K562 (cell line): ENCODE results near the gene MAP3K4. TPM values are rescaled to one million over a fixed set of nuclear protein-coding genes. Genes with fewer than 3 reads are reported as not detected.
A peak's percentile ranks its signal among the peaks of the same experiment; 100 is the strongest.

Experiments used
- ATAC-seq: fragments of 200-7000 bp; cut with Tn5 transposase; 3 replicates; pipeline ENCODE4 v1.9.1; 2020; ENCODE audit warnings: moderate library complexity
- BruUV-seq: library from RNA; stranded (reverse); fragments of 400-500 nt; replicated peaks from 2 replicates; lab custom pipeline; 2021; lab: Mats Ljungman, UMichigan
- CTCF ChIA-PET: fragments of 300-600 bp; formaldehyde crosslinking; extraction: SDS; loops from one replicate; lab custom pipeline; 2021; ENCODE audit warnings: low intra/inter-chr PET ratio; lab: Yijun Ruan, JAX
- POLR2A ChIA-PET: fragments of 300-600, 350-650 bp; sonication (Branson Sonifier 250); formaldehyde crosslinking; extraction: SDS; loops from one replicate; lab custom pipeline; 2021; ENCODE audit warnings: antibody characterized with exemption, inconsistent platforms; lab: Yijun Ruan, JAX
- DNase-seq, 4 experiments: peaks; one replicate each; pipeline versions ENCODE4 v3.0.0 to v3.0.0-alpha.2; 2011 to 2018; ENCODE audit warnings: low spot score in 3 of 4, mixed read lengths in 3 of 4; ENCODE audit errors: extremely low read depth in 1 of 4
- FAIRE-seq: peaks from 2 replicates; lab custom pipeline; 2011; peaks lifted over from hg19 to GRCh38; lab: Jason Lieb, UNC
- H2AFZ ChIP-seq: 2 replicates; pipeline ENCODE4 v1.6.0; 2011; ENCODE audit warnings: low read depth, low read length, control low read depth, inconsistent platforms
- H3K27ac ChIP-seq: fragments of 200-600 bp; 3 replicates; pipeline ENCODE4 v1.8.0; 2011; ENCODE audit warnings: low read depth, mild to moderate bottlenecking, control low read depth, inconsistent platforms, low read length, moderate library complexity, mixed read lengths; ENCODE audit errors: extremely low read depth
- H3K27me3 ChIP-seq, 2 experiments: fragments of 300-600 bp in 1 of 2; 2 replicates in 1 of 2; 3 replicates in 1 of 2; pipeline versions ENCODE4 v1.6.0 to v1.8.0; 2011; ENCODE audit warnings: inconsistent platforms in 2 of 2, low read length in 2 of 2, mild to moderate bottlenecking in 1 of 2, mixed read lengths in 1 of 2, moderate library complexity in 1 of 2; ENCODE audit not compliant: control insufficient read depth in 2 of 2, insufficient read depth in 2 of 2
- H3K36me3 ChIP-seq: fragments of 300-600 bp; 3 replicates; pipeline ENCODE4 v1.8.0; 2011; ENCODE audit warnings: mild to moderate bottlenecking, low read length, inconsistent platforms; ENCODE audit not compliant: control insufficient read depth, insufficient read depth
- H3K4me1 ChIP-seq, 2 experiments: fragments of 200-600 bp in 1 of 2; replicated peaks in 1 of 2; 2 replicates in 1 of 2; 3 replicates in 1 of 2; pipeline versions ENCODE4 v1.5.1 to v1.8.0; 2011; ENCODE audit warnings: inconsistent platforms in 2 of 2, low read length in 2 of 2, mild to moderate bottlenecking in 1 of 2, mixed read lengths in 1 of 2, moderate library complexity in 1 of 2; ENCODE audit not compliant: control insufficient read depth in 2 of 2, insufficient read depth in 2 of 2
- H3K4me2 ChIP-seq: 2 replicates; pipeline ENCODE4 v1.6.1; 2011; ENCODE audit warnings: low read length, control low read depth, inconsistent platforms, mixed read lengths; ENCODE audit not compliant: insufficient read depth
- H3K4me3 ChIP-seq: fragments of 200-600 bp; sonication (generic), shearing (Covaris generic); 2 replicates; pipeline ENCODE4 v1.5.1; 2016; ENCODE audit warnings: control low read depth, inconsistent platforms
- H3K79me2 ChIP-seq: fragments of 200-600 bp; 3 replicates; pipeline ENCODE4 v1.8.0; 2011; ENCODE audit warnings: low read length, inconsistent platforms; ENCODE audit not compliant: control insufficient read depth, insufficient read depth
- H3K9ac ChIP-seq, 2 experiments: 2 replicates each; pipeline versions ENCODE4 v1.6.0 to v1.6.1; 2011; ENCODE audit warnings: low read depth in 2 of 2, low read length in 2 of 2, control low read depth in 1 of 2, inconsistent platforms in 1 of 2, mild to moderate bottlenecking in 1 of 2, mixed read lengths in 1 of 2; ENCODE audit not compliant: insufficient read depth in 1 of 2
- H3K9me1 ChIP-seq: one replicate; pipeline ENCODE4 v1.6.0; 2011; ENCODE audit warnings: inconsistent platforms, mild to moderate bottlenecking, low read length, moderate library complexity; ENCODE audit not compliant: control insufficient read depth, insufficient read depth
- H3K9me3 ChIP-seq: replicated peaks from 2 replicates; pipeline ENCODE4 v1.5.1; 2011; ENCODE audit warnings: low read depth, low read length, inconsistent platforms; ENCODE audit not compliant: control insufficient read depth, insufficient read depth
- H4K20me1 ChIP-seq: replicated peaks from 2 replicates; pipeline ENCODE4 v1.6.1; 2011; ENCODE audit warnings: low read length, inconsistent platforms, mixed read lengths; ENCODE audit not compliant: control insufficient read depth, insufficient read depth
- ATF7 ChIP-seq: fragments of 450-650 bp; IDR thresholded peaks from 2 replicates; pipeline ENCODE4 v1.7.1; 2014; ENCODE audit warnings: mild to moderate bottlenecking, moderate library complexity
- DDX20 ChIP-seq: fragments of 450-650 bp; IDR thresholded peaks from 2 replicates; pipeline ENCODE4 v1.6.1; 2016; ENCODE audit warnings: missing genetic modification characterization, low read depth, mild to moderate bottlenecking, missing compliant biosample characterization, moderate library complexity
- DPF2 ChIP-seq: fragments of 450-650 bp; IDR thresholded peaks from 2 replicates; pipeline ENCODE4 v1.6.1; 2016
- HMG20A ChIP-seq: fragments of 450-650 bp; formaldehyde crosslinking; conservative IDR thresholded peaks from 2 replicates; pipeline ENCODE4 v1.4.0; 2020; ENCODE audit warnings: mild to moderate bottlenecking, mixed read lengths
- HOXB6 ChIP-seq: fragments of 250-450 bp; sonication (Bioruptor Pico); IDR thresholded peaks from 2 replicates; pipeline ENCODE4 v1.5.1; 2022; ENCODE audit warnings: mild to moderate bottlenecking, borderline replicate concordance
- KHSRP ChIP-seq: fragments of 450-650 bp; IDR thresholded peaks from 2 replicates; pipeline ENCODE4 v1.6.1; 2017
- MYBL2 ChIP-seq, 2 experiments: fragments of 450-650 bp in 1 of 2; sonication (generic) in 1 of 2; formaldehyde crosslinking in 1 of 2; IDR thresholded peaks; 2 replicates each; pipeline versions ENCODE4 v1.6.1 to v1.8.1; 2017 to 2022; ENCODE audit warnings: borderline replicate concordance in 1 of 2, inconsistent platforms in 1 of 2, low read depth in 1 of 2, mild to moderate bottlenecking in 1 of 2, missing genetic modification reagents in 1 of 2, moderate library complexity in 1 of 2
- SAFB ChIP-seq: fragments of 200-400 bp; formaldehyde crosslinking; IDR thresholded peaks from 2 replicates; pipeline ENCODE4 v1.6.1; 2017; ENCODE audit warnings: low read depth, low read length, borderline replicate concordance
- TBL1XR1 ChIP-seq, 2 experiments: IDR thresholded peaks; 2 replicates each; pipeline ENCODE4 v1.6.1; 2012; ENCODE audit warnings: improper control_type of control experiment in 2 of 2, low read length in 2 of 2, mild to moderate bottlenecking in 1 of 2
- THRAP3 ChIP-seq: fragments of 450-650 bp; IDR thresholded peaks from 2 replicates; pipeline ENCODE4 v1.6.1; 2016; ENCODE audit warnings: mild to moderate bottlenecking, inconsistent platforms, borderline replicate concordance
- ZFP30 ChIP-seq: fragments of 250-450 bp; sonication (Bioruptor Pico); IDR thresholded peaks from 2 replicates; pipeline ENCODE4 v1.8.0; 2022; ENCODE audit warnings: moderate library complexity, mild to moderate bottlenecking, inconsistent platforms, borderline replicate concordance
- ZNF277 ChIP-seq: fragments of 250-450 bp; sonication (Bioruptor Pico); IDR thresholded peaks from 2 replicates; pipeline ENCODE4 v1.8.0; 2022; ENCODE audit warnings: inconsistent platforms, mild to moderate bottlenecking, moderate library complexity, borderline replicate concordance
- ZNF384 ChIP-seq: IDR thresholded peaks from 2 replicates; pipeline ENCODE4 v1.6.1; 2012; ENCODE audit warnings: low read depth, low read length, improper control_type of control experiment
- ZNF707 ChIP-seq: fragments of 250-450 bp; sonication (Bioruptor Pico); conservative IDR thresholded peaks from 2 replicates; pipeline ENCODE4 v1.8.0; 2022; ENCODE audit warnings: inconsistent platforms, mild to moderate bottlenecking, moderate library complexity
- ZZZ3 ChIP-seq: fragments of 450-650 bp; IDR thresholded peaks from 2 replicates; pipeline ENCODE4 v1.6.1; 2016; ENCODE audit warnings: antibody characterized with exemption, mild to moderate bottlenecking, moderate library complexity
- WGBS: fragments of 100-300 bp; shearing (Covaris generic); methylation state at CpG from one replicate; pipeline ENCODE4 v1.1.6; 2016; ENCODE audit warnings: low coverage, mixed read lengths; ENCODE audit not compliant: insufficient coverage; ENCODE audit errors: missing lambda C conversion rate; 5-methylcytosine and 5-hydroxymethylcytosine counted together
- in situ Hi-C: fragments of 300-500 bp; cut with MboI; formaldehyde crosslinking; loops from 4 replicates; pipeline ENCODE4 v1.15.0; 2018; ENCODE audit warnings: inconsistent platforms, mixed read lengths
- intact Hi-C: fragments of 100-400 bp; cut with micrococcal nuclease; formaldehyde crosslinking; loops from 2 replicates; pipeline ENCODE4 v1.14.2; 2022
- polyA plus RNA-seq, 8 experiments: library from polyadenylated mRNA; depleted of rRNA in 4 of 8; stranded (reverse) in 5 of 8; unstranded in 3 of 8; fragments of >200 nt; fragmentation: Nextera tagmentation in 2 of 8; fragmentation: Illumina TruSeq in 1 of 8; extraction: Ambion mirVana in 2 of 8; extraction: Trizol in 1 of 8; gene quantifications; 2 replicates each; pipeline versions ENCODE4 v1.2.1 to v1.2.3, GENCODE V29; 2011 to 2014; ENCODE audit warnings: inconsistent platforms in 1 of 8, missing spikeins in 1 of 8
- total RNA-seq, 7 experiments: library from RNA; depleted of rRNA in 6 of 7; stranded (reverse); fragments of >200 nt in 6 of 7; fragmentation: Illumina TruSeq in 2 of 7; extraction: Trizol in 2 of 7; gene quantifications; 2 replicates each; pipeline versions ENCODE4 v1.2.1 to v1.2.3, GENCODE V29; 2011 to 2021; ENCODE audit warnings: low replicate concordance in 1 of 7

Gene MAP3K4
- total and polyA plus RNA-seq, 9 of the 15 experiments (the other 6 are each of a cell fraction or from before 2014, with no cell fraction given): 21.0 to 77.2 (median 48.9) TPM

GRCh38 chr6:160998217-160998616 is 6.6 kb downstream of the MAP3K4 start (continued):
- TF ChIP-seq ZNF277 (CRISPR knock-in tag) (peak; percentile 73; the same call in 1 of the 2 replicates), MYBL2 (IDR thresholded peaks at IDR 0.05; ENCODE audit: low read depth) (no peak), MYBL2 (CRISPR knock-in tag; IDR thresholded peaks at IDR 0.05; ENCODE audit: borderline replicate concordance) (no peak), HMG20A (no peak), ZNF707 (CRISPR knock-in tag) (0 out of 2 replicates have a peak, but pooled peaks have one; percentile 30)

- Histone ChIP-seq H2AFZ (no peak overlapping the region), H3K9ac (no peak overlapping the region), H3K36me3 (peaks cover 18% of the 10 kb centered on the region), H3K4me2 (no peak overlapping the region), H3K9me1 (no peaks in the 10 kb centered on the region), H3K27me3 (no peaks in the 10 kb centered on the region), H3K9me3 (0 out of 2 replicates have a peak, but pooled peaks cover 2% of the 10 kb centered on the region), H3K4me3 (no peak overlapping the region), H3K79me2 (peaks cover 93% of the 10 kb centered on the region), H3K4me1 (peaks cover 0 to 8% of the 10 kb centered on the region in 2 experiments; a peak in 3 of 5 replicates), H4K20me1 (no peaks in the 10 kb centered on the region), H3K27ac (no peak overlapping the region)
- no peak for ATAC-seq
- TF ChIP-seq SAFB: no peak
- no peak for TF ChIP-seq ZFP30 (CRISPR knock-in tag)
- TF ChIP-seq HOXB6: no peak
- no peak for TF ChIP-seq THRAP3
- TF ChIP-seq TBL1XR1 (IDR thresholded peaks at IDR 0.05; ENCODE audit: low read length in 2 of 2): no peak
- TF ChIP-seq ATF7: no peak
- TF ChIP-seq DPF2: no peak
- TF ChIP-seq KHSRP: no peak
- no peak for TF ChIP-seq ZZZ3
- TF ChIP-seq DDX20 (tag): no peak
- no peak for TF ChIP-seq ZNF384
- no TSS peak for BruUV-seq
- CTCF ChIA-PET: no interaction called here
- no peak for FAIRE-seq
- intact Hi-C loops: no loop called here
- in situ Hi-C loops: no loop called here
- 81% methylated on average over 4 of the region's 4 CpGs for WGBS
- no peak for DNase-seq
- POLR2A ChIA-PET: interaction anchor here (0.9 to 2.4 kb wide), 6 partner anchors 11 to 68 kb away, joined by 3 to 12 read pairs (median 4); no protein-coding TSS in a partner anchor
Observed at GRCh38 chr6:160998766-160999165, 7.2 kb downstream of the MAP3K4 start.
